GM20431 (cell line): ENCODE data around the gene LDB3.
"Not testable (repeated sequence)": the region's sequence is repeated elsewhere in the genome, so short reads cannot be mapped to it uniquely, and the experiment has no call there.

ENCODE experiments used
- in situ Hi-C: fragments of 300-500 bp; cut with MseI, MboI; formaldehyde crosslinking; loops from one replicate; pipeline ENCODE4 v1.15.0; 2020; ENCODE audit warnings: low sequenced_read_pairs; ENCODE audit not compliant: unreplicated experiment

The LDB3 gene

GRCh38 chr10:86668297-86669165 is at the start of gene LDB3:
LDB3 (plus strand) TSS chr10:86668511; CDS start chr10:86668692, 181 bp downstream.
- in situ Hi-C loops, result no loop called here

- in situ Hi-C loops, result no loop called here
Measured at GRCh38 chr10:86628311-86628710, 40.0 kb upstream of the LDB3 start.

GRCh38 chr10:86630079-86630478 is 38.2 kb upstream of the LDB3 start:
- in situ Hi-C loops, result no loop called here

- in situ Hi-C loops, result no loop called here
Measured at GRCh38 chr10:86632009-86632800, 36.1 kb upstream of the LDB3 start.

- in situ Hi-C loops, result no loop called here
Measured at GRCh38 chr10:86632951-86633350, 35.4 kb upstream of the LDB3 start.

GRCh38 chr10:86635402-86635801 is 32.9 kb upstream of the LDB3 start:
- in situ Hi-C loops, result no loop called here

- in situ Hi-C loops, result no loop called here
Measured at GRCh38 chr10:86636311-86636710, 32.0 kb upstream of the LDB3 start.

GRCh38 chr10:86642021-86642420 is 26.3 kb upstream of the LDB3 start:
- in situ Hi-C loops, result no loop called here

GRCh38 chr10:86642499-86642898 is 25.8 kb upstream of the LDB3 start:
- in situ Hi-C loops, result no loop called here

- in situ Hi-C loops, result no loop called here
Measured at GRCh38 chr10:86644152-86644793, 24.0 kb upstream of the LDB3 start.

- in situ Hi-C loops, result no loop called here
Measured at GRCh38 chr10:86644794-86645445, 23.4 kb upstream of the LDB3 start.

GRCh38 chr10:86645621-86646165 is 22.6 kb upstream of the LDB3 start:
- in situ Hi-C loops, result not testable (repeated sequence)

- in situ Hi-C loops, result no loop called here
Measured at GRCh38 chr10:86646532-86646931, 21.8 kb upstream of the LDB3 start.

GRCh38 chr10:86646933-86647332 is 21.4 kb upstream of the LDB3 start:
- in situ Hi-C loops, result no loop called here

GRCh38 chr10:86647773-86648703 is 20.3 kb upstream of the LDB3 start:
- in situ Hi-C loops, result no loop called here

GRCh38 chr10:86648704-86649427 is 19.4 kb upstream of the LDB3 start:
- in situ Hi-C loops, result no loop called here

GRCh38 chr10:86649471-86650150 is 18.7 kb upstream of the LDB3 start:
- in situ Hi-C loops, result no loop called here

- in situ Hi-C loops, result no loop called here
Measured at GRCh38 chr10:86650151-86650550, 18.2 kb upstream of the LDB3 start.
